ENCODE results near the gene POLE4. TPM values are rescaled to one million over a fixed set of nuclear protein-coding genes. Genes with fewer than 3 reads are reported as not detected.

Gene POLE4
- 15.4 and 18.3 TPM in 2 replicates for total RNA-seq

GRCh38 chr2:74958274-74959105, at the start of gene POLE4:
Gene POLE4 (plus strand): TSS chr2:74958643. CDS start chr2:74958680, 37 bp downstream.
- peak within 1 kb of the TSS; percentile 64 for H3K4me3 ChIP-seq (ENCODE audit: low read depth, low read length)
- H3K27me3 ChIP-seq (ENCODE audit: control insufficient read depth, insufficient read depth, low read length), result no peaks in the 10 kb centered on the region
- no peak for DNase-seq (ENCODE audit: low read depth)
- TF ChIP-seq CTCF (IDR thresholded peaks at IDR 0.05; ENCODE audit: insufficient read depth, low read length, poor library complexity, severe bottlenecking), result no peak
- H3K36me3 ChIP-seq (ENCODE audit: control insufficient read depth, insufficient read depth, low read length), result no peaks in the 10 kb centered on the region

- H3K4me3 ChIP-seq (ENCODE audit: low read depth, low read length), result no peak overlapping the region
- TF ChIP-seq CTCF (IDR thresholded peaks at IDR 0.05; ENCODE audit: insufficient read depth, low read length, poor library complexity, severe bottlenecking), result no peak
- peaks cover 2% of the 10 kb centered on the region for H3K27me3 ChIP-seq (ENCODE audit: control insufficient read depth, insufficient read depth, low read length)
- DNase-seq (ENCODE audit: low read depth), result no peak
- H3K36me3 ChIP-seq (ENCODE audit: control insufficient read depth, insufficient read depth, low read length), result no peaks in the 10 kb centered on the region
Measured at GRCh38 chr2:74908748-74909444, 49.5 kb upstream of the POLE4 start.

GRCh38 chr2:74910245-74910644, 48.2 kb upstream of the POLE4 start:
- peaks cover 2% of the 10 kb centered on the region for H3K27me3 ChIP-seq (ENCODE audit: control insufficient read depth, insufficient read depth, low read length)
- TF ChIP-seq CTCF (IDR thresholded peaks at IDR 0.05; ENCODE audit: insufficient read depth, low read length, poor library complexity, severe bottlenecking), result no peak
- no peaks in the 10 kb centered on the region for H3K36me3 ChIP-seq (ENCODE audit: control insufficient read depth, insufficient read depth, low read length)
- DNase-seq (ENCODE audit: low read depth), result no peak
- H3K4me3 ChIP-seq (ENCODE audit: low read depth, low read length), result no peak overlapping the region

GRCh38 chr2:74911061-74911460, 47.4 kb upstream of the POLE4 start:
- H3K36me3 ChIP-seq (ENCODE audit: control insufficient read depth, insufficient read depth, low read length), result no peaks in the 10 kb centered on the region
- no peak for DNase-seq (ENCODE audit: low read depth)
- peaks cover 2% of the 10 kb centered on the region for H3K27me3 ChIP-seq (ENCODE audit: control insufficient read depth, insufficient read depth, low read length)
- TF ChIP-seq CTCF (IDR thresholded peaks at IDR 0.05; ENCODE audit: insufficient read depth, low read length, poor library complexity, severe bottlenecking), result no peak
- H3K4me3 ChIP-seq (ENCODE audit: low read depth, low read length), result no peak overlapping the region

GRCh38 chr2:74915743-74916142, 42.7 kb upstream of the POLE4 start:
- TF ChIP-seq CTCF (IDR thresholded peaks at IDR 0.05; ENCODE audit: insufficient read depth, low read length, poor library complexity, severe bottlenecking), result no peak
- H3K4me3 ChIP-seq (ENCODE audit: low read depth, low read length), result no peak overlapping the region
- H3K27me3 ChIP-seq (ENCODE audit: control insufficient read depth, insufficient read depth, low read length), result peaks cover 2% of the 10 kb centered on the region
- no peaks in the 10 kb centered on the region for H3K36me3 ChIP-seq (ENCODE audit: control insufficient read depth, insufficient read depth, low read length)
- peak; percentile 31 for DNase-seq (ENCODE audit: low read depth)
